GM23338 (cell line): Measurements from ENCODE around the gene AQP12B. TPM values are rescaled to one million over a fixed set of nuclear protein-coding genes. Genes with fewer than 3 reads are reported as not detected.

Experiments used
- ATAC-seq: fragments of 200-7000 bp; cut with Tn5 transposase; 3 replicates; pipeline ENCODE4 v1.9.1; 2020
- DNase-seq: peaks from one replicate; pipeline ENCODE4 v3.0.0-alpha.2; 2015; ENCODE audit warnings: low spot score
- H2AFZ ChIP-seq: fragments of 200-600 bp; sonication (generic); 2 replicates; pipeline ENCODE4 v1.8.0; 2016; ENCODE audit warnings: antibody characterized with exemption, mild to moderate bottlenecking, moderate library complexity
- H3F3A ChIP-seq: fragments of 200-600 bp; sonication (generic); replicated peaks from 2 replicates; pipeline ENCODE4 v1.8.0; 2017; ENCODE audit warnings: antibody characterized with exemption, mixed run types, low read depth
- H3K27ac ChIP-seq: fragments of 200-600 bp; sonication (generic); 2 replicates; pipeline ENCODE4 v1.6.1; 2016; ENCODE audit warnings: low read depth
- H3K27me3 ChIP-seq: fragments of 200-600 bp; sonication (generic); 2 replicates; pipeline ENCODE4 v1.8.0; 2016; ENCODE audit warnings: mild to moderate bottlenecking, mixed run types, moderate library complexity; ENCODE audit not compliant: insufficient read depth
- H3K36me3 ChIP-seq: fragments of 200-600 bp; sonication (generic); 2 replicates; pipeline ENCODE4 v1.8.0; 2016; ENCODE audit warnings: mild to moderate bottlenecking; ENCODE audit not compliant: insufficient read depth
- H3K4me1 ChIP-seq: fragments of 200-600 bp; sonication (generic); 2 replicates; pipeline ENCODE4 v1.8.0; 2016; ENCODE audit warnings: mild to moderate bottlenecking, moderate library complexity; ENCODE audit not compliant: insufficient read depth
- H3K4me2 ChIP-seq: fragments of 200-600 bp; sonication (generic); 2 replicates; pipeline ENCODE4 v1.7.1; 2017; ENCODE audit warnings: mixed run types
- H3K4me3 ChIP-seq: fragments of 200-600 bp; sonication (generic); 2 replicates; pipeline ENCODE4 v1.6.1; 2016; ENCODE audit warnings: mixed run types
- H3K79me2 ChIP-seq: fragments of 200-600 bp; sonication (generic); replicated peaks from 2 replicates; pipeline ENCODE4 v1.8.0; 2017; ENCODE audit warnings: mild to moderate bottlenecking; ENCODE audit not compliant: insufficient read depth
- H3K9me2 ChIP-seq: fragments of 200-600 bp; sonication (generic); 2 replicates; pipeline ENCODE4 v1.8.0; 2017; ENCODE audit not compliant: insufficient read depth
- H4K20me1 ChIP-seq: fragments of 200-600 bp; sonication (generic); replicated peaks from 2 replicates; pipeline ENCODE4 v1.8.0; 2017; ENCODE audit warnings: mild to moderate bottlenecking; ENCODE audit not compliant: insufficient read depth
- H3K27ac Mint-ChIP-seq: 2 replicates; pipeline ENCODE4 v1.8.0; 2020; ENCODE audit warnings: inconsistent platforms, mild to moderate bottlenecking, moderate library complexity, mixed read lengths
- H3K27me3 Mint-ChIP-seq: 3 replicates; pipeline ENCODE4 v1.8.0; 2022; ENCODE audit warnings: low read depth, mild to moderate bottlenecking, moderate library complexity, mixed read lengths, inconsistent platforms; ENCODE audit not compliant: insufficient read depth, poor library complexity
- H3K36me3 Mint-ChIP-seq: 3 replicates; pipeline ENCODE4 v1.8.0; 2021; ENCODE audit warnings: low read depth, mild to moderate bottlenecking, inconsistent platforms, moderate library complexity, mixed read lengths
- H3K4me1 Mint-ChIP-seq: 3 replicates; pipeline ENCODE4 v1.8.0; 2020; ENCODE audit warnings: mild to moderate bottlenecking, inconsistent platforms, mixed read lengths
- H3K4me3 Mint-ChIP-seq: 3 replicates; pipeline ENCODE4 v1.8.0; 2021; ENCODE audit warnings: moderate library complexity, mild to moderate bottlenecking, inconsistent platforms, mixed read lengths
- H3K9me3 Mint-ChIP-seq: 3 replicates; pipeline ENCODE4 v1.8.0; 2020; ENCODE audit warnings: moderate library complexity, mild to moderate bottlenecking, inconsistent platforms, mixed read lengths
- CREB1 ChIP-seq: fragments of 250-450 bp; sonication (Bioruptor Pico); IDR thresholded peaks from 2 replicates; pipeline ENCODE4 v1.5.0; 2020; ENCODE audit warnings: low read depth, mild to moderate bottlenecking, moderate library complexity
- EZH2 ChIP-seq: fragments of 200-600 bp; sonication (generic); IDR thresholded peaks from one replicate; pipeline ENCODE4 v1.8.0; 2017; ENCODE audit warnings: antibody characterized with exemption, mild to moderate bottlenecking, low read depth; ENCODE audit not compliant: unreplicated experiment
- EZH2phosphoT487 ChIP-seq: fragments of 200-600 bp; sonication (generic); IDR thresholded peaks from one replicate; pipeline ENCODE4 v1.8.1; 2018; ENCODE audit warnings: antibody characterized with exemption; ENCODE audit not compliant: unreplicated experiment
- JUNB ChIP-seq: IDR thresholded peaks from one replicate; pipeline ENCODE4 v1.6.1; 2016; ENCODE audit warnings: antibody characterized with exemption; ENCODE audit not compliant: unreplicated experiment
- NANOG ChIP-seq: IDR thresholded peaks from 2 replicates; pipeline ENCODE4 v1.6.1; 2016; ENCODE audit warnings: antibody characterized with exemption, borderline replicate concordance
- POLR2AphosphoS5 ChIP-seq: IDR thresholded peaks from 2 replicates; pipeline ENCODE4 v1.6.1; 2016; ENCODE audit warnings: antibody characterized with exemption, low read depth
- STAT1 ChIP-seq: IDR thresholded peaks from one replicate; pipeline ENCODE4 v1.6.1; 2016; ENCODE audit warnings: antibody characterized with exemption; ENCODE audit not compliant: unreplicated experiment
- ZNF114 ChIP-seq: fragments of 250-450 bp; sonication (Bioruptor Pico); IDR thresholded peaks from 2 replicates; pipeline ENCODE4 v1.5.0; 2020; ENCODE audit warnings: mild to moderate bottlenecking, moderate library complexity
- ZNF331 ChIP-seq: fragments of 250-450 bp; sonication (Bioruptor Pico); IDR thresholded peaks from 2 replicates; pipeline ENCODE4 v1.5.0; 2020; ENCODE audit warnings: low read depth, mild to moderate bottlenecking, moderate library complexity
- polyA plus RNA-seq: library from polyadenylated mRNA; unstranded; fragments of >200 nt; fragmentation: Nextera tagmentation; extraction: Ambion mirVana; gene quantifications from 2 replicates; pipeline ENCODE4 v1.2.1, GENCODE V29; 2016
- total RNA-seq: library from RNA; depleted of rRNA; stranded (reverse); fragments of >200 nt; shearing (Covaris generic); gene quantifications from 2 replicates; pipeline ENCODE4 v1.2.3, GENCODE V29; 2014
- TF ChIP-seq, protein P1 (sequence below): fragments of 250-450 bp; sonication (Bioruptor Pico); IDR thresholded peaks from 2 replicates; pipeline ENCODE4 v1.5.0; 2020; ENCODE audit warnings: mild to moderate bottlenecking, moderate library complexity
- TF ChIP-seq, protein P2 (sequence below): IDR thresholded peaks from one replicate; pipeline ENCODE4 v1.6.1; 2018; ENCODE audit warnings: antibody characterized with exemption; ENCODE audit not compliant: unreplicated experiment
- TF ChIP-seq, protein P3 (sequence below): IDR thresholded peaks from 2 replicates; pipeline ENCODE4 v1.6.1; 2016; ENCODE audit warnings: antibody characterized with exemption
- TF ChIP-seq, protein P4 (sequence below), 2 experiments: fragments of 200-600 bp in 1 of 2; sonication (generic) in 1 of 2; conservative IDR thresholded peaks; 2 replicates each; pipeline versions ENCODE4 v1.5.1 to v1.6.1; 2016 to 2017; ENCODE audit warnings: antibody characterized with exemption in 2 of 2, low read depth in 2 of 2, mild to moderate bottlenecking in 2 of 2, moderate library complexity in 1 of 2

AQP12B gene
- total and polyA plus RNA-seq, 2 experiments from 2014 or later = not detected

DNA sequence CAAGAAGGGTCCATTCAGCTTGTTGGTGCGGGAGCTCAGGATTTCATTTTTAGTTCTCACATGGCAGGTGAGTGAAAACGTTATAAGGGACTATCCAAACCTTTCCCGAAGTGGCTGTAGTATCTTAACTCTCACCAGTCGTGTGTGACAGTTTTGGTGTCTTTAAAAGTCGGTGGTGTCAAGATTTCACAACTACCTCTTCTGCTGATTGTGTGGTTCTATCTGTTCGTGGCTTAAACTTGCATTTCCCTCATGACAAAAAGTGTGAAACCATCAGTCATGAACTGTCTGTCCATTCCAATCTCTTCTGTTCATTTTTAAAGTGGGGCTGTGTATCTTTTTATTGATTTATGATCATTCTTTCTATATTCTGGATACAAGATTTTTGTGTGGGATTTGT is 3.8 kb upstream of the AQP12B start:
- no peaks in the 10 kb centered on the region for H4K20me1 ChIP-seq
- DNase-seq (no peak), ATAC-seq (no peak)
- H3K27me3 Mint-ChIP-seq = peaks cover 4% of the 10 kb centered on the region
- H3K27ac Mint-ChIP-seq = no peak overlapping the region
- peaks cover 2% of the 10 kb centered on the region; the same call in 1 of the 3 replicates for H3K4me1 Mint-ChIP-seq
- H3K36me3 ChIP-seq = no peaks in the 10 kb centered on the region
- no peak overlapping the region for H2AFZ ChIP-seq
- no peaks in the 10 kb centered on the region for H3K4me1 ChIP-seq
- H3K4me3 ChIP-seq = no peak overlapping the region
- H3K9me2 ChIP-seq = no peaks in the 10 kb centered on the region
- no peaks in the 10 kb centered on the region for H3K9me3 Mint-ChIP-seq
- no peaks in the 10 kb centered on the region for H3F3A ChIP-seq
- TF ChIP-seq STAT1 = no peak
- TF ChIP-seq, protein P1, sequence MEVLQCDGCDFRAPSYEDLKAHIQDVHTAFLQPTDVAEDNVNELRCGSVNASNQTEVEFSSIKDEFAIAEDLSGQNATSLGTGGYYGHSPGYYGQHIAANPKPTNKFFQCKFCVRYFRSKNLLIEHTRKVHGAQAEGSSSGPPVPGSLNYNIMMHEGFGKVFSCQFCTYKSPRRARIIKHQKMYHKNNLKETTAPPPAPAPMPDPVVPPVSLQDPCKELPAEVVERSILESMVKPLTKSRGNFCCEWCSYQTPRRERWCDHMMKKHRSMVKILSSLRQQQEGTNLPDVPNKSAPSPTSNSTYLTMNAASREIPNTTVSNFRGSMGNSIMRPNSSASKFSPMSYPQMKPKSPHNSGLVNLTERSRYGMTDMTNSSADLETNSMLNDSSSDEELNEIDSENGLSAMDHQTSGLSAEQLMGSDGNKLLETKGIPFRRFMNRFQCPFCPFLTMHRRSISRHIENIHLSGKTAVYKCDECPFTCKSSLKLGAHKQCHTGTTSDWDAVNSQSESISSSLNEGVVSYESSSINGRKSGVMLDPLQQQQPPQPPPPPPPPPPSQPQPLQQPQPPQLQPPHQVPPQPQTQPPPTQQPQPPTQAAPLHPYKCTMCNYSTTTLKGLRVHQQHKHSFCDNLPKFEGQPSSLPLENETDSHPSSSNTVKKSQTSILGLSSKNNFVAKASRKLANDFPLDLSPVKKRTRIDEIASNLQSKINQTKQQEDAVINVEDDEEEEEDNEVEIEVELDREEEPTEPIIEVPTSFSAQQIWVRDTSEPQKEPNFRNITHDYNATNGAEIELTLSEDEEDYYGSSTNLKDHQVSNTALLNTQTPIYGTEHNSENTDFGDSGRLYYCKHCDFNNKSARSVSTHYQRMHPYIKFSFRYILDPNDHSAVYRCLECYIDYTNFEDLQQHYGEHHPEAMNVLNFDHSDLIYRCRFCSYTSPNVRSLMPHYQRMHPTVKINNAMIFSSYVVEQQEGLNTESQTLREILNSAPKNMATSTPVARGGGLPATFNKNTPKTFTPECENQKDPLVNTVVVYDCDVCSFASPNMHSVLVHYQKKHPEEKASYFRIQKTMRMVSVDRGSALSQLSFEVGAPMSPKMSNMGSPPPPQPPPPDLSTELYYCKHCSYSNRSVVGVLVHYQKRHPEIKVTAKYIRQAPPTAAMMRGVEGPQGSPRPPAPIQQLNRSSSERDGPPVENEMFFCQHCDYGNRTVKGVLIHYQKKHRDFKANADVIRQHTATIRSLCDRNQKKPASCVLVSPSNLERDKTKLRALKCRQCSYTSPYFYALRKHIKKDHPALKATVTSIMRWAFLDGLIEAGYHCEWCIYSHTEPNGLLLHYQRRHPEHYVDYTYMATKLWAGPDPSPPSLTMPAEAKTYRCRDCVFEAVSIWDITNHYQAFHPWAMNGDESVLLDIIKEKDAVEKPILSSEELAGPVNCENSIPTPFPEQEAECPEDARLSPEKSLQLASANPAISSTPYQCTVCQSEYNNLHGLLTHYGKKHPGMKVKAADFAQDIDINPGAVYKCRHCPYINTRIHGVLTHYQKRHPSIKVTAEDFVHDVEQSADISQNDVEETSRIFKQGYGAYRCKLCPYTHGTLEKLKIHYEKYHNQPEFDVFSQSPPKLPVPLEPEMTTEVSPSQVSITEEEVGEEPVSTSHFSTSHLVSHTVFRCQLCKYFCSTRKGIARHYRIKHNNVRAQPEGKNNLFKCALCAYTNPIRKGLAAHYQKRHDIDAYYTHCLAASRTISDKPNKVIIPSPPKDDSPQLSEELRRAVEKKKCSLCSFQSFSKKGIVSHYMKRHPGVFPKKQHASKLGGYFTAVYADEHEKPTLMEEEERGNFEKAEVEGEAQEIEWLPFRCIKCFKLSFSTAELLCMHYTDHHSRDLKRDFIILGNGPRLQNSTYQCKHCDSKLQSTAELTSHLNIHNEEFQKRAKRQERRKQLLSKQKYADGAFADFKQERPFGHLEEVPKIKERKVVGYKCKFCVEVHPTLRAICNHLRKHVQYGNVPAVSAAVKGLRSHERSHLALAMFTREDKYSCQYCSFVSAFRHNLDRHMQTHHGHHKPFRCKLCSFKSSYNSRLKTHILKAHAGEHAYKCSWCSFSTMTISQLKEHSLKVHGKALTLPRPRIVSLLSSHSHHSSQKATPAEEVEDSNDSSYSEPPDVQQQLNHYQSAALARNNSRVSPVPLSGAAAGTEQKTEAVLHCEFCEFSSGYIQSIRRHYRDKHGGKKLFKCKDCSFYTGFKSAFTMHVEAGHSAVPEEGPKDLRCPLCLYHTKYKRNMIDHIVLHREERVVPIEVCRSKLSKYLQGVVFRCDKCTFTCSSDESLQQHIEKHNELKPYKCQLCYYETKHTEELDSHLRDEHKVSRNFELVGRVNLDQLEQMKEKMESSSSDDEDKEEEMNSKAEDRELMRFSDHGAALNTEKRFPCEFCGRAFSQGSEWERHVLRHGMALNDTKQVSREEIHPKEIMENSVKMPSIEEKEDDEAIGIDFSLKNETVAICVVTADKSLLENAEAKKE (CRISPR knock-in tag) = no peak
- no peak for TF ChIP-seq ZNF114 (CRISPR knock-in tag)
- TF ChIP-seq POLR2AphosphoS5 = no peak
- TF ChIP-seq ZNF331 = no peak
- TF ChIP-seq, protein P2, sequence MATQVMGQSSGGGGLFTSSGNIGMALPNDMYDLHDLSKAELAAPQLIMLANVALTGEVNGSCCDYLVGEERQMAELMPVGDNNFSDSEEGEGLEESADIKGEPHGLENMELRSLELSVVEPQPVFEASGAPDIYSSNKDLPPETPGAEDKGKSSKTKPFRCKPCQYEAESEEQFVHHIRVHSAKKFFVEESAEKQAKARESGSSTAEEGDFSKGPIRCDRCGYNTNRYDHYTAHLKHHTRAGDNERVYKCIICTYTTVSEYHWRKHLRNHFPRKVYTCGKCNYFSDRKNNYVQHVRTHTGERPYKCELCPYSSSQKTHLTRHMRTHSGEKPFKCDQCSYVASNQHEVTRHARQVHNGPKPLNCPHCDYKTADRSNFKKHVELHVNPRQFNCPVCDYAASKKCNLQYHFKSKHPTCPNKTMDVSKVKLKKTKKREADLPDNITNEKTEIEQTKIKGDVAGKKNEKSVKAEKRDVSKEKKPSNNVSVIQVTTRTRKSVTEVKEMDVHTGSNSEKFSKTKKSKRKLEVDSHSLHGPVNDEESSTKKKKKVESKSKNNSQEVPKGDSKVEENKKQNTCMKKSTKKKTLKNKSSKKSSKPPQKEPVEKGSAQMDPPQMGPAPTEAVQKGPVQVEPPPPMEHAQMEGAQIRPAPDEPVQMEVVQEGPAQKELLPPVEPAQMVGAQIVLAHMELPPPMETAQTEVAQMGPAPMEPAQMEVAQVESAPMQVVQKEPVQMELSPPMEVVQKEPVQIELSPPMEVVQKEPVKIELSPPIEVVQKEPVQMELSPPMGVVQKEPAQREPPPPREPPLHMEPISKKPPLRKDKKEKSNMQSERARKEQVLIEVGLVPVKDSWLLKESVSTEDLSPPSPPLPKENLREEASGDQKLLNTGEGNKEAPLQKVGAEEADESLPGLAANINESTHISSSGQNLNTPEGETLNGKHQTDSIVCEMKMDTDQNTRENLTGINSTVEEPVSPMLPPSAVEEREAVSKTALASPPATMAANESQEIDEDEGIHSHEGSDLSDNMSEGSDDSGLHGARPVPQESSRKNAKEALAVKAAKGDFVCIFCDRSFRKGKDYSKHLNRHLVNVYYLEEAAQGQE = no peak
- no peak for TF ChIP-seq NANOG
- TF ChIP-seq EZH2 = no peak
- TF ChIP-seq, protein P3, sequence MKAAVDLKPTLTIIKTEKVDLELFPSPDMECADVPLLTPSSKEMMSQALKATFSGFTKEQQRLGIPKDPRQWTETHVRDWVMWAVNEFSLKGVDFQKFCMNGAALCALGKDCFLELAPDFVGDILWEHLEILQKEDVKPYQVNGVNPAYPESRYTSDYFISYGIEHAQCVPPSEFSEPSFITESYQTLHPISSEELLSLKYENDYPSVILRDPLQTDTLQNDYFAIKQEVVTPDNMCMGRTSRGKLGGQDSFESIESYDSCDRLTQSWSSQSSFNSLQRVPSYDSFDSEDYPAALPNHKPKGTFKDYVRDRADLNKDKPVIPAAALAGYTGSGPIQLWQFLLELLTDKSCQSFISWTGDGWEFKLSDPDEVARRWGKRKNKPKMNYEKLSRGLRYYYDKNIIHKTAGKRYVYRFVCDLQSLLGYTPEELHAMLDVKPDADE = no peak
- TF ChIP-seq, protein P4, sequence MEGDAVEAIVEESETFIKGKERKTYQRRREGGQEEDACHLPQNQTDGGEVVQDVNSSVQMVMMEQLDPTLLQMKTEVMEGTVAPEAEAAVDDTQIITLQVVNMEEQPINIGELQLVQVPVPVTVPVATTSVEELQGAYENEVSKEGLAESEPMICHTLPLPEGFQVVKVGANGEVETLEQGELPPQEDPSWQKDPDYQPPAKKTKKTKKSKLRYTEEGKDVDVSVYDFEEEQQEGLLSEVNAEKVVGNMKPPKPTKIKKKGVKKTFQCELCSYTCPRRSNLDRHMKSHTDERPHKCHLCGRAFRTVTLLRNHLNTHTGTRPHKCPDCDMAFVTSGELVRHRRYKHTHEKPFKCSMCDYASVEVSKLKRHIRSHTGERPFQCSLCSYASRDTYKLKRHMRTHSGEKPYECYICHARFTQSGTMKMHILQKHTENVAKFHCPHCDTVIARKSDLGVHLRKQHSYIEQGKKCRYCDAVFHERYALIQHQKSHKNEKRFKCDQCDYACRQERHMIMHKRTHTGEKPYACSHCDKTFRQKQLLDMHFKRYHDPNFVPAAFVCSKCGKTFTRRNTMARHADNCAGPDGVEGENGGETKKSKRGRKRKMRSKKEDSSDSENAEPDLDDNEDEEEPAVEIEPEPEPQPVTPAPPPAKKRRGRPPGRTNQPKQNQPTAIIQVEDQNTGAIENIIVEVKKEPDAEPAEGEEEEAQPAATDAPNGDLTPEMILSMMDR (conservative IDR thresholded peaks at IDR 0.05; ENCODE audit: low read depth in 2 of 2) = no peak
- no peak for TF ChIP-seq JUNB
- no peak for TF ChIP-seq CREB1 (CRISPR knock-in tag)
- TF ChIP-seq EZH2phosphoT487 = no peak
- no peak overlapping the region for H3K27ac ChIP-seq
- no peak overlapping the region for H3K4me3 Mint-ChIP-seq
- no peaks in the 10 kb centered on the region for H3K27me3 ChIP-seq
- H3K36me3 Mint-ChIP-seq = no peaks in the 10 kb centered on the region
- H3K79me2 ChIP-seq = no peaks in the 10 kb centered on the region
- no peak overlapping the region for H3K4me2 ChIP-seq
